HG02759 (cell line): ENCODE measurements around the gene ADAMTS9.
A peak's percentile ranks its signal among the peaks of the same experiment; 100 is the strongest.

Source experiments
- ATAC-seq: cut with Tn5 transposase; IDR thresholded peaks from one replicate; pipeline ENCODE4 v1.9.1; 2021; ENCODE audit warnings: mild to moderate bottlenecking, moderate library complexity; ENCODE audit not compliant: unreplicated experiment

Gene ADAMTS9

GRCh38 chr3:64586952-64587351 lies 100.8 kb downstream of the ADAMTS9 start:
- no peak for ATAC-seq

GRCh38 chr3:64584179-64584578 lies 103.6 kb downstream of the ADAMTS9 start:
- no peak for ATAC-seq

- no peak for ATAC-seq
Observed at GRCh38 chr3:64578797-64579196, 109.0 kb downstream of the ADAMTS9 start.

GRCh38 chr3:64578062-64578770 lies 109.6 kb downstream of the ADAMTS9 start:
- ATAC-seq, result no peak

- ATAC-seq, result no peak
Observed at GRCh38 chr3:64576211-64576775, 111.5 kb downstream of the ADAMTS9 start.

- peak; percentile 92 for ATAC-seq
Observed at GRCh38 chr3:64575211-64575844, 112.5 kb downstream of the ADAMTS9 start.

- no peak for ATAC-seq
Observed at GRCh38 chr3:64574194-64574593, 113.6 kb downstream of the ADAMTS9 start.

- ATAC-seq, result no peak
Observed at GRCh38 chr3:64571982-64572381, 115.8 kb downstream of the ADAMTS9 start.

GRCh38 chr3:64568895-64569517 lies 118.8 kb downstream of the ADAMTS9 start:
- ATAC-seq, result no peak

- no peak for ATAC-seq
Observed at GRCh38 chr3:64566859-64567258, 120.9 kb downstream of the ADAMTS9 start.

- no peak for ATAC-seq
Observed at GRCh38 chr3:64563751-64564150, 124.0 kb downstream of the ADAMTS9 start.

- no peak for ATAC-seq
Observed at GRCh38 chr3:64561868-64562267, 125.9 kb downstream of the ADAMTS9 start.

GRCh38 chr3:64561325-64561843 lies 126.4 kb downstream of the ADAMTS9 start:
- ATAC-seq, result no peak

GRCh38 chr3:64560791-64561190 lies 127.0 kb downstream of the ADAMTS9 start:
- ATAC-seq, result no peak

GRCh38 chr3:64559588-64559987 lies 128.2 kb downstream of the ADAMTS9 start:
- no peak for ATAC-seq

- ATAC-seq, result no peak
Observed at GRCh38 chr3:64556046-64556445, 131.8 kb downstream of the ADAMTS9 start.

GRCh38 chr3:64555351-64555750 lies 132.4 kb downstream of the ADAMTS9 start:
- no peak for ATAC-seq

GRCh38 chr3:64554096-64554920 lies 133.5 kb downstream of the ADAMTS9 start:
- ATAC-seq, result no peak

GRCh38 chr3:64552966-64553365 lies 134.8 kb downstream of the ADAMTS9 start:
- ATAC-seq, result no peak

GRCh38 chr3:64552160-64552559 lies 135.6 kb downstream of the ADAMTS9 start:
- ATAC-seq, result no peak

GRCh38 chr3:64551697-64552096 lies 136.1 kb downstream of the ADAMTS9 start:
- no peak for ATAC-seq
